Measurements from ENCODE around the gene SOX2.
"Not testable (repeated sequence)": the region's sequence is repeated elsewhere in the genome, so short reads cannot be mapped to it uniquely, and the experiment has no call there.

SOX2 gene

GRCh38 chr3:181757694-181758306 lies 46.1 kb downstream of the SOX2 start:
- DNase-seq, result no peak

DNA sequence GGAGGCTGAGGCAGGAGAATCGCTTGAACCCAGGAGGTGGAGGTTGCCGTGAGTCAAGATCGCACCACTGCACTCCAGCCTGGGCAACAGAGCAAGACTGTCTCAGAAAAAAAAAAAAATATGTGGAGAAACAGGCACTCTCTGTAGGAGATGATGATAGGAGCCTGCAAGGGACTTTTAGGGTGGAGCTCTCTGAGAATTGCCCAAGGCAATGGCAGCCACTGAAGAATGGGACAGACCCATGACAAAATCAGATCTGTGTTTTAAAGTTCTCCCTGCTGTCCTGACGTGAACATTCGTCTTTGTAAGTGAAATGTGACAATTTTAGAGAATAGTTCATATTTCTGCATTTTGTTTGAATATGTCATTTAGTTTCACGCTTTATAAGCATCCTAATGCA lies 50.2 kb downstream of the SOX2 start:
- DNase-seq, result no peak

DNA sequence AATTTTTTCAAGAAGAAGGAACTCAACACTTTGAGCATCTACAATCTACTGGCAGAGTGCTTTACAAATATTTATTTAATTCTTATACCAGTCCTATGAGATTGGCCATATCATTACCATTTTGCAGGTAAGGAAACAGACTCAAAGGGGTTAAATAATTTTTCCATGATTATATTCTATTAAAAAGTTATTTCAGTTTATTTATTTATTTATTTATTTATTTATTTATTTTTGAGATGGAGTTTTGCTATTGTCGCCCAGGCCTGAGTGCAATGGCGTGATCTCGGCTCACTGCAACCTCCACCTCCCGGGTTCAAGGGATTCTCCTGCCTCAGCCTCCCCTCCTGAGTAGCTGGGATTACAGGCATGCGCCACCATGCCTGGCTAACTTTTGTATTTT lies 52.3 kb downstream of the SOX2 start:
- DNase-seq, result not testable (repeated sequence)

Data from NCI-H524 (cell line).